H1 (cell line): ENCODE measurements around the gene DCAF8. TPM values are rescaled to one million over a fixed set of nuclear protein-coding genes. Genes with fewer than 3 reads are reported as not detected.

Experiments used
- ASH2L ChIP-seq: fragments of 200-600, 300-600 bp; sonication (generic); IDR thresholded peaks from one replicate; pipeline ENCODE4 v1.7.1; 2017; ENCODE audit warnings: low read length
- CEBPB ChIP-seq: IDR thresholded peaks from 2 replicates; pipeline ENCODE4 v1.6.1; 2012; ENCODE audit warnings: low read depth, low read length
- CTBP2 ChIP-seq: IDR thresholded peaks from 2 replicates; pipeline ENCODE4 v1.7.0; 2011; ENCODE audit warnings: borderline replicate concordance, mild to moderate bottlenecking, moderate library complexity, mixed read lengths, low read length; ENCODE audit not compliant: insufficient read depth, insufficient read length
- CTCF ChIP-seq, 3 experiments: IDR thresholded peaks; 1 replicate in 2 of 3; 2 replicates in 1 of 3; pipeline versions ENCODE4 v1.5.1 to v1.6.1; 2011; ENCODE audit warnings: low read length in 3 of 3, mild to moderate bottlenecking in 3 of 3, inconsistent platforms in 2 of 3, low read depth in 1 of 3, moderate library complexity in 1 of 3; ENCODE audit not compliant: insufficient read depth in 1 of 3; ENCODE audit errors: control extremely low read depth in 1 of 3
- EP300 ChIP-seq, 2 experiments: IDR thresholded peaks; 1 replicate in 1 of 2; 2 replicates in 1 of 2; pipeline ENCODE4 v1.6.1; 2011 to 2012; ENCODE audit warnings: low read depth in 2 of 2, low read length in 2 of 2, mild to moderate bottlenecking in 2 of 2, borderline replicate concordance in 1 of 2, inconsistent platforms in 1 of 2, moderate library complexity in 1 of 2
- FOSL1 ChIP-seq: IDR thresholded peaks from 2 replicates; pipeline ENCODE4 v1.6.1; 2011; ENCODE audit warnings: mild to moderate bottlenecking, low read depth, low read length, moderate library complexity; ENCODE audit not compliant: insufficient read depth
- GABPA ChIP-seq: IDR thresholded peaks from 2 replicates; pipeline ENCODE4 v1.6.1; 2011; ENCODE audit warnings: mild to moderate bottlenecking, low read length, moderate library complexity, borderline replicate concordance; ENCODE audit not compliant: insufficient read depth
- JUND ChIP-seq: IDR thresholded peaks from 2 replicates; pipeline ENCODE4 v1.6.1; 2011; ENCODE audit warnings: mild to moderate bottlenecking, improper control_type of control experiment, low read length
- KDM1A ChIP-seq: fragments of 200-600, 300-600 bp; sonication (generic); IDR thresholded peaks from 2 replicates; pipeline ENCODE4 v1.7.1; 2016; ENCODE audit warnings: mild to moderate bottlenecking, low read length, borderline replicate concordance
- KDM4A ChIP-seq: IDR thresholded peaks from one replicate; pipeline ENCODE4 v1.7.1; 2012; ENCODE audit warnings: low read depth, mild to moderate bottlenecking, moderate library complexity, low read length, inconsistent platforms; ENCODE audit not compliant: severe bottlenecking
- MAX ChIP-seq: IDR thresholded peaks from 2 replicates; pipeline ENCODE4 v1.6.1; 2012; ENCODE audit warnings: inconsistent platforms
- POU5F1 ChIP-seq: IDR thresholded peaks from 2 replicates; pipeline ENCODE4 v1.6.1; 2011; ENCODE audit warnings: low read depth, mild to moderate bottlenecking, low read length, moderate library complexity
- RFX5 ChIP-seq: IDR thresholded peaks from 2 replicates; pipeline ENCODE4 v1.6.1; 2011; ENCODE audit warnings: low read depth, low read length, improper control_type of control experiment, borderline replicate concordance
- RXRA ChIP-seq: IDR thresholded peaks from 2 replicates; pipeline ENCODE4 v1.6.1; 2011; ENCODE audit warnings: low read depth, mild to moderate bottlenecking, low read length, moderate library complexity; ENCODE audit not compliant: insufficient read depth
- SAP30 ChIP-seq: fragments of 300-600 bp; sonication (generic); IDR thresholded peaks from 2 replicates; pipeline ENCODE4 v1.7.1; 2012; ENCODE audit warnings: low read length, moderate library complexity, mild to moderate bottlenecking, inconsistent platforms; ENCODE audit not compliant: insufficient read depth, insufficient replicate concordance
- SP2 ChIP-seq: IDR thresholded peaks from 2 replicates; pipeline ENCODE4 v1.6.1; 2012; ENCODE audit warnings: mild to moderate bottlenecking, low read length, inconsistent platforms
- SP4 ChIP-seq: IDR thresholded peaks from 2 replicates; pipeline ENCODE4 v1.6.1; 2012; ENCODE audit warnings: low read length, inconsistent platforms
- TAF1 ChIP-seq: IDR thresholded peaks from 2 replicates; pipeline ENCODE4 v1.6.1; 2011; ENCODE audit warnings: mild to moderate bottlenecking, low read depth, low read length
- TBP ChIP-seq: IDR thresholded peaks from 2 replicates; pipeline ENCODE4 v1.6.1; 2011; ENCODE audit warnings: low read depth, low read length, improper control_type of control experiment
- polyA plus RNA-seq, 7 experiments: library from polyadenylated mRNA; depleted of rRNA in 3 of 7; stranded (reverse) in 5 of 7; unstranded in 2 of 7; fragments of >200 nt in 5 of 7; fragments of 200-250 nt in 2 of 7; gene quantifications; 1 replicate in 5 of 7; 2 replicates in 1 of 7; 4 replicates in 1 of 7; pipeline versions ENCODE4 v1.2.1 to v1.2.3, GENCODE V29; 2011 to 2013; ENCODE audit warnings: missing spikeins in 2 of 7, mixed read lengths in 2 of 7
- total RNA-seq: library from RNA; stranded (reverse); fragmentation: NEBNext Ultra II Directional; extraction: Animal tissue kit (Norgen Biotek cat#: 25700); gene quantifications from 2 replicates; pipeline ENCODE4 v1.2.1, GENCODE V29; 2021
- TF ChIP-seq, protein P1 (sequence below): IDR thresholded peaks from 2 replicates; pipeline ENCODE4 v1.6.1; 2011; ENCODE audit warnings: low read depth, mild to moderate bottlenecking, low read length; ENCODE audit not compliant: insufficient read depth

DCAF8 gene
- total and polyA plus RNA-seq, 2 of the 8 experiments (the other 6 are each of a cell fraction or from before 2014, with no cell fraction given), result 68.2 to 110 TPM

GRCh38 chr1:160193091-160193819, 69.1 kb downstream of the DCAF8 start (continued):
- TF ChIP-seq SAP30, result no peak
- TF ChIP-seq CEBPB, result no peak
- no peak for TF ChIP-seq KDM1A
- TF ChIP-seq, protein P1, sequence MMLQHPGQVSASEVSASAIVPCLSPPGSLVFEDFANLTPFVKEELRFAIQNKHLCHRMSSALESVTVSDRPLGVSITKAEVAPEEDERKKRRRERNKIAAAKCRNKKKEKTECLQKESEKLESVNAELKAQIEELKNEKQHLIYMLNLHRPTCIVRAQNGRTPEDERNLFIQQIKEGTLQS, result no peak
- TF ChIP-seq TBP, result no peak
- 0 out of 2 replicates have a peak, but pooled peaks have one; percentile 35 for TF ChIP-seq SP4
- TF ChIP-seq RFX5, result no peak
- TF ChIP-seq CTBP2, result no peak
- TF ChIP-seq SP2, result no peak
- TF ChIP-seq KDM4A, result no peak
- TF ChIP-seq TAF1, result no peak
- peak; percentile 94 to 95 (median 94) for TF ChIP-seq CTCF (IDR thresholded peaks at IDR 0.05; ENCODE audit: control extremely low read depth in 1 of 3, insufficient read depth in 1 of 3, low read depth in 1 of 3, low read length in 3 of 3)
- TF ChIP-seq ASH2L, result peak; percentile 81
- peak; percentile 43; the same call in 1 of the 2 replicates for TF ChIP-seq MAX
- TF ChIP-seq GABPA, result no peak
- TF ChIP-seq JUND, result peak; percentile 85
- no peak for TF ChIP-seq FOSL1
- TF ChIP-seq RXRA, result no peak
- no peak for TF ChIP-seq EP300 (IDR thresholded peaks at IDR 0.05; ENCODE audit: borderline replicate concordance in 1 of 2, low read depth in 2 of 2, low read length in 2 of 2)
- no peak for TF ChIP-seq POU5F1
